Left renal cortex interstitium (tissue), 4 donors: Measurements from ENCODE around the gene TTLL7. TPM values are rescaled to one million over a fixed set of nuclear protein-coding genes. Genes with fewer than 3 reads are reported as not detected.

Source experiments
- DNase-seq, 4 donors: peaks; one replicate each; pipeline ENCODE4 v3.0.0-alpha.2; 2013; ENCODE audit warnings: low read depth in 4 of 4, low spot score in 2 of 4, missing footprints in 1 of 4
- polyA plus RNA-seq, 4 donors: library from polyadenylated mRNA; unstranded; fragments of 120-200 nt; gene quantifications; one replicate each; pipeline ENCODE4 v1.2.1, GENCODE V29; 2013; ENCODE audit not compliant: insufficient read length in 4 of 4

TTLL7 gene
- polyA plus RNA-seq, result 1 to 10 TPM; 3.4 to 6.7 (median 5.3) TPM

- DNase-seq, result peak; percentile 22 to 68 (median 58)
Measured at GRCh38 chr1:83998498-83999315, at the start of gene TTLL7. Gene TTLL7, minus strand, starts transcription at chr1:83999132. Its CDS starts 46,921 bp downstream, at chr1:83952211.

- no peak for DNase-seq
Measured at GRCh38 chr1:84042461-84042860, 43.5 kb upstream of the TTLL7 start.

GRCh38 chr1:84037758-84038611, 39.1 kb upstream of the TTLL7 start:
- no peak for DNase-seq

GRCh38 chr1:84031802-84032327, 32.9 kb upstream of the TTLL7 start:
- DNase-seq, result no peak

- no peak for DNase-seq
Measured at GRCh38 chr1:84027368-84027767, 28.4 kb upstream of the TTLL7 start.

GRCh38 chr1:84025966-84026365, 27.0 kb upstream of the TTLL7 start:
- no peak for DNase-seq

- DNase-seq, result no peak
Measured at GRCh38 chr1:84021822-84022221, 22.9 kb upstream of the TTLL7 start.

GRCh38 chr1:84020151-84020550, 21.2 kb upstream of the TTLL7 start:
- peak in 2 of 4 donors; percentile 23 to 32 for DNase-seq

GRCh38 chr1:84019217-84019616, 20.3 kb upstream of the TTLL7 start:
- no peak for DNase-seq

- no peak for DNase-seq
Measured at GRCh38 chr1:84013708-84014107, 14.8 kb upstream of the TTLL7 start.

GRCh38 chr1:84012018-84012417, 13.1 kb upstream of the TTLL7 start:
- DNase-seq, result no peak

- no peak for DNase-seq
Measured at GRCh38 chr1:84010136-84010535, 11.2 kb upstream of the TTLL7 start.

GRCh38 chr1:84008631-84009030, 9.7 kb upstream of the TTLL7 start:
- DNase-seq, result no peak

- DNase-seq, result no peak
Measured at GRCh38 chr1:84006591-84006990, 7.7 kb upstream of the TTLL7 start.

- DNase-seq, result no peak
Measured at GRCh38 chr1:84001501-84001900, 2.6 kb upstream of the TTLL7 start.

GRCh38 chr1:84000954-84001495, 2.1 kb upstream of the TTLL7 start:
- DNase-seq, result no peak

- no peak for DNase-seq
Measured at GRCh38 chr1:84000196-84000885, 1.4 kb upstream of the TTLL7 start.

- DNase-seq, result peak in 3 of 4 donors; percentile 57 to 66 (median 64)
Measured at GRCh38 chr1:83999316-83999819, 436 bp upstream of the TTLL7 start.

- no peak for DNase-seq
Measured at GRCh38 chr1:83998205-83998497, 781 bp downstream of the TTLL7 start.

GRCh38 chr1:83997631-83998030, 1.3 kb downstream of the TTLL7 start:
- DNase-seq, result no peak
